HG02763 (cell line): ENCODE measurements around the gene ZNF584.
A peak's percentile ranks its signal among the peaks of the same experiment; 100 is the strongest.

ENCODE experiments used
- ATAC-seq: cut with Tn5 transposase; IDR thresholded peaks from one replicate; pipeline ENCODE4 v1.9.1; 2021; ENCODE audit warnings: mild to moderate bottlenecking, moderate library complexity; ENCODE audit not compliant: unreplicated experiment

ZNF584 gene

GRCh38 chr19:58385891-58386575 lies 22.4 kb upstream of the ZNF584 start:
- ATAC-seq: no peak

- ATAC-seq: peak; percentile 85
Measured at GRCh38 chr19:58386576-58387337, 21.7 kb upstream of the ZNF584 start, which contains the start of gene RPS5. Gene RPS5 (plus strand): TSS chr19:58387269. CDS start chr19:58388138, 869 bp downstream.

- no peak for ATAC-seq
Measured at GRCh38 chr19:58387338-58388174, 20.9 kb upstream of the ZNF584 start.

GRCh38 chr19:58388175-58388526 lies 20.3 kb upstream of the ZNF584 start:
- no peak for ATAC-seq

- ATAC-seq: no peak
Measured at GRCh38 chr19:58392945-58393724, 15.3 kb upstream of the ZNF584 start.

- no peak for ATAC-seq
Measured at GRCh38 chr19:58393725-58394033, 14.8 kb upstream of the ZNF584 start.

GRCh38 chr19:58394821-58395219 lies 13.6 kb upstream of the ZNF584 start:
- no peak for ATAC-seq

- ATAC-seq: no peak
Measured at GRCh38 chr19:58395220-58395978, 13.1 kb upstream of the ZNF584 start, which contains the start of gene RNF225. Gene RNF225 (plus strand): TSS chr19:58395656. CDS start chr19:58396090, 434 bp downstream.

GRCh38 chr19:58395979-58396627 lies 12.3 kb upstream of the ZNF584 start:
- ATAC-seq: no peak

GRCh38 chr19:58396691-58397532 lies 11.5 kb upstream of the ZNF584 start:
- ATAC-seq: no peak

- no peak for ATAC-seq
Measured at GRCh38 chr19:58397533-58398037, 10.9 kb upstream of the ZNF584 start.

- ATAC-seq: no peak
Measured at GRCh38 chr19:58398087-58398486, 10.4 kb upstream of the ZNF584 start.

GRCh38 chr19:58398545-58398944 lies 9.9 kb upstream of the ZNF584 start:
- no peak for ATAC-seq

- ATAC-seq: no peak
Measured at GRCh38 chr19:58399903-58400302, 8.5 kb upstream of the ZNF584 start.

GRCh38 chr19:58400316-58400915 lies 8.0 kb upstream of the ZNF584 start:
- no peak for ATAC-seq

- peak; percentile 99 for ATAC-seq
Measured at GRCh38 chr19:58400916-58401839, 7.3 kb upstream of the ZNF584 start.

- ATAC-seq: no peak
Measured at GRCh38 chr19:58401840-58402421, 6.5 kb upstream of the ZNF584 start.
